Eye (tissue), 1 donor: ENCODE results near the gene SESN1.
A peak's percentile ranks its signal among the peaks of the same experiment; 100 is the strongest.
"Not testable (repeated sequence)": the region's sequence is repeated elsewhere in the genome, so short reads cannot be mapped to it uniquely, and the experiment has no call there.

Experiments
- DNase-seq: peaks from one replicate; pipeline ENCODE4 v3.0.0-alpha.2; 2015

The SESN1 gene

DNA sequence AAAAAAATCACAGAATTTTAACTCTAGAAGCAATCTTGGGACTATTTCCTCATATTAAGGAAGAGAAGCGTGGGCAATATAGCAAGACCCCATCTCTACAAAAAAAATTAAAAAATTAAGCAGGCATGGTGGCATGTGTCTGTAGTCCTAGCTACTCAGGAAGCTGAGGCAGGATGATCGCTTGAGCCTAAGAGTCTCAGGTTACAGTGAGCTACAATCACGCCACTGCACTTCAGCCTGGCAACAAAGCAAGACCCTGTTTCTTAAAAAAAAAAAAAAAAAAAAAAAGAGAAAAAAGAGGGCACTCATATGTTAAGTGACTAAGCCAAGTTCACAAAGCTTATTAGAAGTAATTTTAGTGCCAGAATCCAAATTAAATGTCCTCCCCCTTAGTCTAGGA, 100.8 kb downstream of the SESN1 start:
- no peak for DNase-seq

DNA sequence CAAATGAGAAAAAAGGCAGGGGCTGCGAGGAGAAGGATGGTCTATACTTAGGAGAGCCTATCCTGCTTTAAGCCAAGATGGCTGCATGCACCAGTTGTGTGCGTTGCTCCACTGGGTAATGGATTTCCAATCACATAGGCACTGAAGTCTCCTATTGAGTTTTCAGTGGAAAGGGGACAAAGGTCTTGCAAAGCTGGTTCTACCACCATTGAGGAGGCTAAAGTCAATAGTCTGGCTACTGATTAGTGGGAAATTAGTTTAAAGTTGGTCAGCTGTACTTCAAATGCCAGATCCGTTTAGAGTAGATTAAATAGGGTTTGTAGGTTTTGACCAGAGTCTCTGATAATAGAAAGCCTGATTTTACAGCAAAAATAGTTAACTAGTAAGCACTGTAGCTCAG, 104.9 kb downstream of the SESN1 start:
- no peak for DNase-seq

DNA sequence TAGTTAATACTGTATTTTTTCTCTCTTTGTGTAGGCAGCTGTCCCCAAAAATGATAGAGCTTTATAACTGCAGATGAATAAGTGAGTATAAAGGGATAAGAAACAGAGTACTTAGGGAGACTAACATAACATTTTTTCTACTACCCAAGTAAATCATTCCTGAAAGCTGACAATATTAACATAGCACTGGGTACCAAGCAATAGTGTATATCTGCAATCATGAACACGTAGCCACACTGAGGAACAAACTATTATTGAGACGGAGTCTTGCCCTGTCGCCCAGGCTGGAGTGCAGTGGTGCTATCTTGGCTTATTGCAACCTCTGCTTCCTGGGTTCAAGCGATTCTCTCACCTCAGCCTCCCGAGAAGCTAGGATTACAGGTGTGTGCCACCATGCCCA, 105.9 kb downstream of the SESN1 start:
- no peak for DNase-seq

DNA sequence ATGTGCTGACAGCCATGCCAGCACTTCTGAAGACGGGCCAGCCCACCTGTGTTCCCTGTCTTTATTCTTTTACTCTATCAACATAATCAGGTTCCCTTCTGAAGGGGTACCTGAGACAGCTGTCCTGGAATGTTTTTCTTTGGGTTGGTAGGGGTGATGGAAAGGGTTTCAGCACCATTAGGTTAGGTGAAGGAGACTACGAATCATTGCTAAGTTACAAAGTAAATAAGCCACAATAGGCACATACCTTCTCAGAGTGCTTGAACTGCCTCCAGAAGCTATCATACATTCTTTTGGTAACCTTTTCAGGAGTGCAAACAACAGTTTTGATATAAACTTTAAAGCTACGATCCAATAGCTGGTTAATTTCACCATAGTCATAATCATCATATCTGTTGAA, 106.3 kb downstream of the SESN1 start:
- DNase-seq: no peak

DNA sequence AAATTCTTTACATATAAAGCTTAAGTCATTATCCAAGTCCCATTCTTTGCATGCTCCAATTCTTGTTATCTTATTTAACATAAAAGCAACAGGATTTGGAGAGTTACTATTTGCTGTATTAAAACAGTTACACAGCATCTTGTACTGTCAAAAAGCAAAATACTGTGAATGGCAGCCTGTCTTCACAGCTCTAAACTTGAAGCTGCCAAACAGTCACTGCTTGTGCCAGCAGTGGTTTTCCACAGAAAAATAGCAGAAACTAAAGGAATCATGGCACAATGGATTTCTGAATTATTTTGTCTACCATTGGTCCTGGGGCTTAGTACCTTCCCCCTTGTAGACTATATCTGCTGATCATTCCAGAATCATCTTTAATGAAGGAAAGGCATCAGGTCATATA, 107.5 kb downstream of the SESN1 start:
- no peak for DNase-seq

DNA sequence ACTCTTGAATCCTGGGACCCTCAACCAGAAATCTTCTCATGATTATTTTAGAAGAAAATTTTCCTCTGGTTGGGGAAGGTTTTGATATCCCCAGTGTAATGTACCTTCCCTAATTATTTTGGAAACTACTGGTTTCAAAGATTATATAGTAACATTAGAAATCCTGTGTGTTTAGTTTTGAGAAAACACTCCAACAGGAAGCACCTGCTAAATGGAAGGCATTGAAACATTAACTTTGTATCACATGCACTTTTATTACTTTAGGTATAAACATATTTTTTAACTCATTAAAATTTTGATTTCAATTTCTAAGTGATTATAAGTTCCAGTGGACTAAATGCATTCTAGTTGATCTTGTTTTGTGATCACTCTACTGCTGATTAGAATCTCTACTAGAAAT, 109.3 kb downstream of the SESN1 start:
- DNase-seq: no peak

DNA sequence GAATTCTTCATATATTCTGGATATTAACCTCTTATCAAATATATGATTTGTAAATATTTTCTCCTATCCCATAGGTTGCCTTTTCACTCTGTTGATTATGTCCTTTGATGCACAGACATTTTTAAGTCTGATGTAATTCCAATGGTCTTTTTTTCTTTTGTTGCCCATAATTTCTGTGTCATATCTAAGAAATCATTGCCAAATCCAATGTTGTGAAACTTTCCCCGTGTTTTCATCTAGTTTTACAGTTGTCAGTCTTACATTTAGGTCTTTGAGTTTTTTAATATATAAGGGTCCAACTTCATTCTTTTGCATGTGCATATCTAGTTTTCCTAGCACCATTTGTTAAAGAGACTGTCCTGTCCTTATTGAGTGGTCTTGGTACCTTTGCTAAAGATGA, 111.5 kb downstream of the SESN1 start:
- no peak for DNase-seq

DNA sequence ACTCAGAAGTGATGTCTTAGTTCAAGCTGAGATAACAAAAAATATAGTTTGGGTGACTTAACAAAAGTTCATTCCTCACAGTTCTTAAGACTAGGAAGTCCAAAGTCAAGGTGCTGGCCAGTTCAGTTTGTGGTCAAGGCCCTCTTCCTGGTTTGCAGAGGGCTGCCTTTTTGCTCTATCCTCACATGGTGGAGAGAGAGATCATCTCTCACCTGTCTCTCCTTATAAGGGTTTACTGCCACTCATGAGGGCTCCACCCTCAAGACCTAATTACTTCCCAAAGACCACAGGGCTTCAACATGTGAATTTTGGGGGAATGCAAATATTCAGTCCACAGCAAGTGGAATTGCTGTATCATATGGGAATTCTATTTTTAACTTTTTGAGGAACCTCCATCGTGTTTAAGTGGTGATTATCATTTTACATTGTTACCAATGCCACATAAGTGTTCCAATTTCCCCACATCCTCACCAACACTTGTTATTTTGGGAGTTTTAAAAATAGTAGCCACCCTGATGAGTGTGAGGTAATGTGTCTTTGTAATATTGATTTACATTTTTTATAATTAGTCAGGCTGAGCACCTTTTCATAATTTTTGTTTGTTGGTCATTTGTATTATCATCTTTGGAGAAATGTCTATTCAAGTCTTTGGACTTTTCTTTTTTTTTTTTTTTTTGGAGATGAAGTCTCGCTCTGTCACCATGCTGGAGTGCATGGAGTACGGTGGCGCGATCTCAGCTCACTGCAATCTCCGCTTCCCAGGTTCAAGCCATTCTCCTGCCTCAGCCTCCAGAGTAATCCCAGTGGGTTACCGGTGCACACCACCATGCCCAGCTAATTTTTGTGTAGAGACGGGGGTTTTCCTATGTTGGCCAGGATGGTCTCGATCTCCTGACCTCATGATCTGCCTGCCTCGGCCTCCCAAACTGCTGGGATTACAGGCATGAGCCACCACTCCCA, 112.2 kb downstream of the SESN1 start:
- no peak for DNase-seq

DNA sequence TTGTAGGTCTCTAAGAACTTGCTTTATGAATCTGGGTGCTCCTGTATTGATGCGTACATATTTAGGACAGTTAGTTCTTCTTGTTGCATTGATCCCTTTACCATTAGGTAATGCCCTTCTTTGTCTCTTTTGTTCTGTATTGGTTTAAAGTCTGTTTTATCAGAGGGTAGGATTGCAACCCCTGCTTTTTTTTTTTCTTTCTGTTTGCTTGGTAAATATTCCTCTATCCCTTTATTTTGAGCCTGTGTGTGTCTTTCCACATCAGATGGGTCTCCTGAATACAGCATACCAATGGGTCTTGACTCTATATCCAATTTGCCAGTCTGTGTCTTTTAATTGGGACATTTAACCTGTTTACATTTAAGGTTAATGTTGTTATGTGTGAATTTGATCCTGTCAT, 116.0 kb downstream of the SESN1 start:
- DNase-seq: not testable (repeated sequence)

DNA sequence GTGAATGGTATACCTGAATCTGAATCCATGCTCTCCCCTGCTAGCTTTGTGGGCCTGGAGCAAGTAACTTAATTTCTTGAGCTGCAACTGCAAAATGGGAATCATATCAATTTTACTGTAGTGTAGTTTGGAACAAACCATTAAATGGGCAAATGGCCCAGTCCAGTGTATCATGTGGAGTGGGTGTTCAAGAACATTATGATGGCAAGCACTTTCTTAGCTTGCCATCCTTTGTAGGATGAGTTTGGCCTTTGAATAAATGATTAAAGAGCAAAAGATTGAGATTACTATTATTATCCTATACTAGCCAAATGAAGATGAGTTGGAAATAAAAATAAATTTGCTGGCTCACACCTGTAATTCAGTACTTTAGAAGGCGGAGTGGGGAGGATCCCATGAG, 120.4 kb downstream of the SESN1 start:
- no peak for DNase-seq

DNA sequence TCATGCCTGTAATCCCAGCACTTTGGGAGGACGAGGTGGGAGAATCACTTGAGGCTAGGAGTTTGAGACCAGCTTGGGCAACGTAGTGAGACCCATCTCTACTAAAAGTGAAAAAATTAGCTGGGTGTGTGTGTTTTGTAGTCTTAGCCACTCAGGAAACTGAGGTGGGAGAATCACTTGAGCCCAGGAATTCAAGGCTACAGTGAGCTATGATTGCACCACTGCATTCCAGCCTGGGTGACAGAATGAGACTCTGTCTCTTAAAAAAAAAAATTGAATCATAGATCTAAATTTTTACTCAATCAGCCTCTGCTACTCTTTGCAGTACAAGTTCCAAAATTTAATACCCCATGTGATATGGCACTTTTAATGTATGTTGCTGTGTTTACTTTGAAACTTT, 124.9 kb downstream of the SESN1 start:
- DNase-seq: no peak

DNA sequence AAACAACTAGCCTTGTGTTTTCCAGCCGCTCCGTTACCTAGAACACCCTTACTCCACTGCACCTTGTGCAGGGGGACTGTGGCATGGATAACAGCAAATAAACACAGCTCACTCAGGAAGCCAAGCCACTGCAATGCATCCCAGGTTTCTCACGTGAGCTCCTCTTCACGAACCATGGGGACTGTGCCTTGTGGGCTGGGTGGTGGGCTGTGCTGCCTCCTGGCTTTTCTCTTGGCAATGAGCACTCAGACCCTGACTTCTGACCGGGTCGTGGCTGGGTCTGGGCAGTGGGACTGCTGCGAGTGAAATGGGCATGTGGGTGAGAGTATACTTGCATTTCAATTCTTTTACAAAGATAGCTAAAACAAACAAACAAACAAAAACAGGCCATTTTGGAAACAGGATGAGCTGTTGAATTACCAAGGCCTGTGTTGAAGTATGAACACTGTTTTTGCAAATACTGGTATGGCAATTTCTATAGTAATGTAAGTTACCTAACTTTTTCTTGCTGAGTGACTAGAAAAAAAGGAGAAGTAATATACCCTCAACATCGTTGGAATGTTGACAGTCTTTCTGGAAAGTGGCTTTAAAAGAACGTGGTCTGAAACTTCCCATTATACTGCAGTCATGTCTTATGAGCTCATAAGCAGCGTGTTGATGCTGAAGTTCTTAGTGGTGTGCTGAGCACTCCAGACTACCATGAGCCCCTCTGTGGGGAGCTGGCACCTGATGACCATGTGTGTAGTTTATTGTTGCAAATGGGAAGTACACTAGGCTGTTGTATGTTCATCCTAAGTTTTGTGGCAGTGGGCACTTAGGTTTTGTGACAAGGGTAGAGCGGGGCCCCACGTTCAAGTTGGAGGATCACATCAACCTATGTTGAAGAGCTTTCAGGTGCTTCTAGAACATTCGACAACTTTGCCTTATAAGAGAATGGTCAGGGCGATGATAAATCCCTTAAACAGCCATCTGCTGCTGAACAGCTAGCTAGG, 126.0 kb downstream of the SESN1 start:
- DNase-seq: no peak

DNA sequence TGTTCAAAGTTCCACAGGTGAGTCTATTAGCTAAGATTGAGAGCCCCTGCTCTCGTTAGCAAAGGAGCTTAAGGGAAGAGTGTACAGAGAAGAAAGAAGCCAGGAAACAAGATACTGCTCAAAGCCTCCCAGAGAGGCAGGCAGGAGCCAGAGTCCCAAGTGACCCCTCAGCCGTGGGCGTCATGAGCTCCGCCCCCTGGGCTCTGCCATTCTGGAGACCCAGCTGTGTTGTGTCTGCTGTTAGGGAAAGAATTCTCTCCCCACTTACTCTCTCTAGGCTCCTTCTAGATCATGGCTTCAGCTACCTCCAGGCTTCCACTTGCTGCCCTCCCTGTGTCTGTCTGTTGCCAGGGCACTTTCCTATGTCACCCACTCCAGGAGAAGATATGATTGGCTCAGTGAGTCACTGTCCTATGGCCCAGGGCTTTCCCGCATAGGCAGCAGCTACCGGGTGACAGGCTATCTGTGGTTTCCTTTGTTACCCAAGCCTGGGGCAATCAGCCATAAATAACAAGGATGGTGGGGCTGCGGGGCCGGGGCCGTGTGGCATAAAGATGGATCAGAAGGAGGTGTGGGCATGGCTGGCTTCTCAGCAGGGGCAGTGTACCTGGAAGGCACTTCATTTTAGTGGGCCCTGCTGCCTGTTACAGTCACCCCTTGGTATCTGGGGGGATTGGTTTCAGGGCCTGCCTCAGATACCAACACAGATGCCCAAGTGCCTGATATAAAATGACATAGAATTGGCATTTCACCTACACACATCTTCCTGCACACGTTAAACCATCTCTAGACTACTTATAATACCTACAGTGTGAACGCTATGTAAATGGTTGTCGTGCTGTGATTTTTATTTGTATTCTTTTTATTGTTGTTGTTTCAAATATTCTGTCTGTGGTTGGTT, 127.5 kb downstream of the SESN1 start:
- DNase-seq: peak; percentile 69

DNA sequence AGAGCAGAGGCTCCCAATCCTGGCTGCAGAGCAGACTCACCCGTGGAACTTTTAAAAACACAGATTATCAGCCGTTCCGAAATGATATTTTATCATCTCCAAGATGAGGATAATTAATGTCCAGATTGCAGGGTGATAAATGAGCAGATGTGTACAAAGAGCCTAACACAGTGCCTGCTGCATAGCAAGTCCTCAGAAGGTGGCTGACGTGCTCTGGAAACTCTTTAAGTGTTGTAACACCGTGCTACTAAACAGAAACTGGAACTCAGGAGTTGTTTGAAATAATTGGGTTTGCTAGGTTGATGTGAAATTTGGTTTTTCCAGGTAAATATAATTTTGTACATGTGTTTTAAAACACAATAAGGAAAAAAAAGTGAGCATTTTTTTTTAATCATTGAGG, 128.4 kb downstream of the SESN1 start:
- DNase-seq: no peak

DNA sequence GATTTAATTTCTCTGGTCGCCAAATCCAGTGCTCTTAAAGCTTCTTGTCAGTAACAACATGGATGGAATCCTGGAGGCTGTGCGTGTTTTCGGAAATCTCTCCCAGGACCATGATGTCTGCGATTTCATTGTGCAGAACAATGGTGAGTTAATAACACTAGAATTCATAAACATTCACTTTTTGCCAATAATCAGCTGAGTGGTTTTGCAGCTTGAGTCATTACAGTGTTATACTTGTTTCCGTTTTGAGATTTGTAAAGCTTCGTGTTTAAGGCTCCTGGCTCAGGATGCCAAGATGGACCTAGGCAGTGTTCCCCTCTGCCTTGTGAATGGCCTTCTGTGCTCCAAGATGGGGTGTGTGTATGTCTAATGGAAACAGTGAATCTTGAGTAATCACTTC, 132.7 kb downstream of the SESN1 start:
- DNase-seq: peak; percentile 28

DNA sequence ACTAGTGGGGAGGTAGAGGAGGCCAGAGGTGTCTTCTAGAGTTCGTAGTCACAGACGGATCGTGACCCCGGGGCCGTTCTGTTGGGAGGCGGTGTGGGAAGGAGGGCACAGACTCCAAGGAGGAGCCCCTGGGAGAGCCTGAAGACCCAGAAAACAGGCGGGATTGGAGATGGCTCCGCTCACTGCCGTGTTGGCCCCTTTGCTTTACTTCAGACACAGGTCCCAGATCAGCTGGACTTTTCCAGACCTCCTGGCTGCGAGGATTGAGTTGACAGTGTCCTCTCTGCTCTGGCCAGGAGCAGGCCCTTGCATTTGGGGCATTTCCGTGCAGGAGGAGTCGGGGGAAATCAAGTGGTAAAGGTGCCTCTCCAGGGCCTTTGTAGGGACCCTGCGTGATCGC, 133.6 kb downstream of the SESN1 start:
- DNase-seq: no peak

DNA sequence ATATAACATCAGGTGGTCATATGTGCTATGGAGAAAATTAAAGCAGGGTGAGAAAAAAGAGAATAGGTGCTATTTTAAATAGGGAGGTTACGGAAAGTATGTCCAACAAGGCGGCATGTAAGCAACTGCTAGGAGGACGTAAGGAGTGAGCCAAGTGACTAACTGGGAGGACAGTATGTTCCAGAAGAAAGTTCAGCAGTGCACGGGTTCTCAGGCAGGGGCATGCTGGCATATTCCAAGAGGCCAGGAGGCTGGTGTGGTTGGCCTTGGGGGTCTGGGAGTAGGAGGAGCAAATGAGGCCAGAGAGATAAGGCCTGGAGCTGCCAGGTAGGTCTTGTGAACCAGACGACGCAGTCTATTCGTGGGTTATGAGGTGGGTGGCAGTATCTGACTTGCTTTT, 134.0 kb downstream of the SESN1 start:
- no peak for DNase-seq

DNA sequence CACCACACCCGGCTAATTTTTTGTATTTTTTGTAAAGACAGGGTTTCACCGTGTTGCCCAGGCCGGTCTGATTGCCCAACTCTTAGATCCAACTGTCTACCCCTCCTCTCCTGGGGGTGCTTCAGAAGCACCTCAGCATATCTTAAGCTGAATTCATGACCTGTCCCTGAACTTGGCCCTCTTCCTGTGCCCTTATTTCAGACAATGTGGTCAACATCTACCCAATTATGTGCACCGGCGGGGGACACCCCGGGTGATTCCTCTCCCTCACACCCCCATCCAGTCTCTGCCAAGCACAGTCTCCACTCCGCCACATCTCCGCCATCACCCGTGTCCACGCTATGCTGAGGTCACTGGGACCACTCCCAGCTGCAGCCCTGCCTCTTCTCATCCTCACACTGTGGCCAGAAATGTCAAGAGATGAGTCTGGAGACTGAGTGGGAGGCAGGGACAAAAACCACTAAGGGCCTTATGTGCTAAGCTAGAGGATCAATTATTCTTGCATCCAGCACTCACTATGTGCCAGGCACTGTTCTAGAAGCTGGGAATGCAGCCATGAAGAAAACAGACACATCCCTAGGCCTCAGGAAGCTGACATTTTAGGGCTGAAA, 134.6 kb downstream of the SESN1 start:
- no peak for DNase-seq

DNA sequence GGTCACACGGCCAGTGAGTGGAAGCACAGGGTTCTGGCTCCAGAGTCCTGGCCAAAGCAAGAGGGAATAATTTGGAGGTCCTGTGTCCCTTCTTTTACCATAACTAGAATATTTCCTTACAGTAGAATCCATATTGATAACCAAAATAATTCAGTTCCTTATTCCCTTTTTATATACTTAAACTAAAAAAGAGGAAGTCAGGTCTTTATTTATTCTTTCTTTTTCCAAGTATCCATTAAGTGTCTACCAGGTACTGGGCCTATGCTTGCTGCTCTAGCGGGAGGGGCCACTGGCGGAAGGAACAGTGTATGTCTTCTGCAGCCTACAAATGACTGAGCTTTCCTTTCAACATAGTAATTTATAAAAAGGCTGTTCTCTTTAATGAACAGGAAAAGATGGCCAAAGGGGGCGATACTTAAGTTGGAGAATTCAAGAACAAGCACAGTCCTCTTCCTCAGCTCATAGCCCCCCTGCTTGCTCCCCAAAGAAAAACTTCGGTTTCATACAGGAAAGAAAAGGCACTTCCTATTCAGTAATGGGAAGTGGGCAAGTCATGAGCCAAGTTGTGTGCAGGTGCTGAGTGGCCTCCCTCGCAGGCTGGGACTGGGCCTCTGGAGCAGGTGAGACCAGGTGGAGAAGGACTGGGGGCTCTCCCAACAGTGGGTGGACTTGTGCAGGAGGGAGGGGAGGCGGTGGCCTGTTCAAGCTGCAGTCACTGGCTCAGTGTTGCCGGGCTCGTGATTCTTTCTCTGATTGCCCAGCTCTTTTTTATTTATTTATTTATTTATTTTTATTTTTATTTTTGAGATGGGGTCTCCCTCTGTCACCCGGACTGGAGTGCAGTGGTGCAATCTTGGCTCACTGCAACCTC, 135.5 kb downstream of the SESN1 start:
- DNase-seq: no peak

DNA sequence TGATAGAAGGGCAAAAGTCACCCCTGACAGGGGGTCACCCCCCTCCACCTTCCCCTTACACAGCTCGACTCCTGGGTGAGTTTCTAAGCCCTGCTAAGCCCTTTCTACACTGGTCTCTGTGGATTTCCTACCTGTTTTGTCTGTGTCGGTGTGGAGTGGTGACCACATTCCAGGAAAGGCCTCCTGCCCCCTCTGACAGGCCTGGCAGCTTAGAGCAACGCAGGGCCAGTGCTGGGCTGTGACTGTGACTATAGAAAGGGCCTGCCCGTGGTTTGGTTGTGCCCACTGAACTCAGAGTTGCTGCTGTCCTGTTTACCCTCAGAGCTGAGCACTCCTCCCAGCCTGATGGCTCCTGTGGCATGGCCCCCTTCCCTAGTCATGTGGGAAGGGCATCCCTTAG, 137.4 kb downstream of the SESN1 start:
- DNase-seq: no peak

DNA sequence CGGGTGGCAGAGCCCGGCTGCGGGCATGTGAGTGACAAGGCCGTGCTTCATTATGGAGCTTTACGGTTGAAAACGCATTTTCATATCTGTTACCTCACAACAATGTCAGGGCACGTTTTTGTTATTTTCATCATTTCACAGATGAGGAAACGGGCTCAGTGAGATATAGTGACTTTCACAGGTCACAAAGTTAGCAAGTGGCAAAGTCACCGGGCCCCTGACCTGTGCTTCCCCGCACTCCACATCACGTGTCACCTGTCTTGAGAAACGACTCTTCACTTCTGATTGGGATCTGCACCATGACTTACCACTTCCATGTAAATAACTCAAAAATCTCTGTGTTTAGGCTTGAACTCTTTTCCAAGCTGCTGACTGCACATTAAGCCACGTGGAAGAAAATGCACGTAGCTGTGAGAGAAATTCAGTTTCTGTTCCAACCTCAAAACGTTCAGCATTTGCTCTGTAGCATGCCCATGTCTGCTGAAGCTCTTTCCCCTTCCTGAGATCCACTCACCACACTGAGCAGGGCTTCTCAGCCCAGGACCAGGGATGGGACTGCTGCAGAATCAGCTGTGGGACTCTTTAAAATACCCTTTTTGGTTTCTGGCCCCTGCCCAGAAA, 139.2 kb downstream of the SESN1 start:
- no peak for DNase-seq
